GM19240 (cell line): ENCODE data around the gene HECTD3.
"Not testable (repeated sequence)": the region's sequence is repeated elsewhere in the genome, so short reads cannot be mapped to it uniquely, and the experiment has no call there.

Experiments used
- DNase-seq: peaks from one replicate; pipeline ENCODE4 v3.0.0; 2011; ENCODE audit warnings: low spot score; ENCODE audit not compliant: insufficient read length

HECTD3 gene

DNA sequence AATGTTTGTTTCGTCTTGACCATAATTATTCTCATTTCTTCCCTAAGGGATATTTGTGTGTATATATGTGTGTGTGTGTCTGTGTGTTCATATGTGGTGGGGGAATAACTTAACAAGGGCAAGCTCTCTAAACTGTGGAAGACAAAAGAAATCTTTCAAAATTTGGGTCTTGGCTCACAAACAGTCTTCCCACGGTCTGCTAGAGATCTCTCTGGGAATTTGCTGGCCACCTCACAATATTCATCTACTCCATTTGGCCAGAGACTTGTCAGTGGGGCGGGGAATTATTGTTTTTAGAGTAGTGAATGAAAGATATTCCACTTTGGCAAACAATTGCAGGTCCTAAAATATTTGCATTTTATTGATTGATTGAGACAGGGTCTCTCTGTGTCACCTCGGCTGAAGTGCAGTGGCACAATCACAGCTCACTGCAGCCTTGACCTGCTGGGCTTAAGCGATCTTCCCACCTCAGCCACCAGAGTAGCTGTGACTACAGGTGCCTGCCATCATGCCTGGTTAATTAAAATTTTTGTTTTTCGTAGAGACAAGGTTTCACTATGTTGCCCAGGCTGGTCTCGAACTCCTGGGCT, 16.7 kb downstream of the HECTD3 start:
- no peak for DNase-seq

DNA sequence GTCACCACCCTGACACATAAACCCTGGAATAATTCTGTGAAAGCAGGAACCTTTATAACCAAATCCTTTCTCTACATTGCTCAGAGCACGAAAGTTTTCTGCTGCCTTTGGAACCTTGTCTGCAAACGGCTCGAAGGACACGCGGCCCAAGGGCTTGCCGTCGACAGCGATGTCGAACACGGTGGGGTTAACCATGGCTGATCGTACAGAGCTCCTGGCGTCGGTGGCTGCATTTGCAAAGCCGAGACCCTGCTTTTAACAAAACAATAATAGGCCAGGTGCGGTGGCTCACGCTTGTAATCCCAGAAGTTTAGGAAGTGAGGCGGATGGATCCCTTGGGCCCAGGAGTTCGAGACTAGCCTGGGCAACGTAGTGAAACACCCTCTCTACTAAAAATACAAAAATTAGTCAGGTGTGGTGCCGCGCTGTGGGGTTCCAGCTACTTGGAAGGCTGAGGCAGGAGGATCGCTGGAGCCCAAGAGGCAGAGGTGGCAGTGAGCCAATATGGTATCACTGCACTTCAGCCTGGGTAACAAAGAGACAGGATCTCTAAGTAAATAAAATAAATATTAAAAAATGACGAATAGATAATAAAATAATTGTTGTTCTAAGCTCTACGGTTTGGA, 22.5 kb downstream of the HECTD3 start:
- no peak for DNase-seq

DNA sequence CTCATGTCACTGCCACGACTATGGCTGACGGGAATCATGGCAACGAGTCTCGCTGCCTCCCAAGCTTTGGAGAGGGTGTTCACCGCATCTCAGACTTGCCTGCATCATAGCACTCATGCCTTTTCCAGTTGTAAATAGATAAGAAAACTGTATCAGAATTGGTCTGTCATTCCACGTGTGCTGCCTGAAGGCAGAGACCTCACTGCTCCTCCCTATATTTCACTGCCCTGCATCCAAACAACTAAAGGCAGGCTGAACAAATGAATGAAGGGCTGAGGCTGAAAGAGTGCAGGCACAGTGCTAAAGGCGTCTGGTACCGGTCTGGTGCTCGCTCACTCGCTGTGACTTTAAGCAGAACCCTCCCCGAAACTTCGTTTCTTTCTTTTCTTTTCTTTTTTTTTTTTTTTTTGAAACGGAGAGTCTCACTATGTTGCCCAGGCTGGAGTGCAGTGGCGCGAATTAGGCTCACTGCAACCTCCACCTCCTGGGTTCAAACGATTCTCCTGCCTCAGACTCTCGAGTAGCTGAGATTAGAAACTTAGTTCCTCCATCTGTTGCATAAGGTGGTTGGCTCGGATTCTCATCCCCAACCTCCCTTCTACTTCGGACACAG, 25.3 kb downstream of the HECTD3 start:
- DNase-seq, result no peak

DNA sequence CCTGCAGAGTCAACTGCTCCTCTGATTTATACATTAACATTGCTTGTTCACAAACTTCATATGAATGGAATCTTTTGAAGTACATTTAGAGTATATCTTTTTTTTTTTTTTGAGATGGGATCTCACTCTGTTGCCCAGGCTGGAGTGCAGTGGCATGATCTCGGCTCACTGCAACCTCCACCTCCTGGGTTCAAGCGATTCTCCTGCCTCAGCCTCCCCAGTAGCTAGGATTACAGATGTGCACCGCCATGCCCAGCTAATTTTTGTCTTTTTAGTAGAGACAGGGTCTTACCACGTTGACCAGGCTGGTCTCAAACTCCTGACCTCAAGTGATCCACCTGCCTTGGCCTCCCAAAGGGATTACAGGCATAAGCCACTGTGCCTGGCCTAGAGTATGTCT, 33.8 kb downstream of the HECTD3 start:
- DNase-seq, result not testable (repeated sequence)

DNA sequence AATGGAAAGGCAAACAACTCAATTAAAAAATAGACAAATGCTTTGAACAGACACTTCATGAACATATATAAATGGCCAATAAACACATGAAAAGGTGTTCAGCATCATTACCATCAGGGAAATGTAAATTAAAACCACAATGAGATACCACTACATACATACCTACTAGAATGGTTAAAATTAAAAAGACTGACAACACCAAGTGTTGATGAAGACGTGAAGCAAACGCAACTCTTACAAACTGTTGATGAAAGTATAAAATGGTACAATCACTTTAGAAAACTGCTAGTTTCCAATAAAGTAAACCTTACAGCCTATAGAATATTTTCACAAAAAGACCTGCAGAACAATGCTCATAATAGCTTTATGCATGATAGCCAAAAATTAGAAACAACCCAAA, 34.9 kb downstream of the HECTD3 start:
- no peak for DNase-seq

DNA sequence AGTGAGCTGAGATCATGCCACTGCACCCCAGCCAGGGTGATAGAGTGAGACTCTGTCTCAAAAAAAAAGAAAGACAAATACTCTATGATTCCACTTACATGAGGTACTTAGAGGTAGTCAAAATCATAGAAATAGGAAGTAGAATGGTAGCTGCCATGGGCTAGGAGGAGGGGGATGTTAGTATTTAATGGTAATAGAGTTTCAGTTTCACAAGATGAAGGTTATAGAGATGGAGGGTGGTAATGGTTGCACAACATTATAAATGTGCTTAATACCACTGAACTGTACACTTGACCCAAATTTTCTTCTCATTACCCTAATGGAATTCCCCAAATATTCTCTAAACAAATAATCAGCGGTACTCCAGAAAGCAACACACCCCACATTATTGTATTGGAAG, 37.5 kb downstream of the HECTD3 start:
- no peak for DNase-seq

DNA sequence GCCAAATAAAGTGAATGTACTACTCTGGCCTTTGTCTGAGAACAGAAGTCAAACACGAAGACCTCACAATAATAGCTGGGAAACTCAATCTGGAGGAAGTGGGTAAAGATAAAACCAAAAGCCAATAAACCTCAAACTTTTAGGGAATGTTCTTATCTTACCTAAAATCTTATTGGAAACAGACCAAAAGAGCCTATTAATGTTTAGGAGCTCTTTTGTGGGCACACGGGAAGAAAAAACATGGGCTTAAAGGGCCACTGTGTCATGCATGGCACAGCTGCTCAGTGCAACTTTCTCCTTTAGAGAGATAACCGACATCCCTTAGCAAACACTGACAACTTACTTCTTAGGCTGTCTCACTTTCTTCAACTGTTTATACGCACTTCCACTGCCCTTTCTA, 40.8 kb downstream of the HECTD3 start:
- DNase-seq, result no peak

DNA sequence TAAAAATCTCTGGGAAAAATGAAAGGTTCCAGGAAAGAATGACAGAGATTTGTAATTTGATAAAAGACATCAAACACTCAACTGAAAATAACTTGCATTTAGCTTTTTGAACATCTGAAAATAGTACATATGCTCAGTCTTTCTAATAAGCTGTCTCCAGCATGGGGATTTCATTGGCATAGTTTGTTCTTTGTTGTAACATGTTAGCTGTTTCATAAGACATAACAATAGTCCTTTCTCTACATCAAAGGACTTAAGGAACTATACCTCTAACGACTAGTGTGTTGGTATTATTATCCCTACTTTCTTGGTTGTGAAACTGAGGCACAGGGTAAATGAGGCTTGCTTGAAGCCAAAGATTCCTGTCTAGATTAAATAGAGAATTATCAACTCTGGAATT, 46.7 kb downstream of the HECTD3 start:
- DNase-seq, result no peak

DNA sequence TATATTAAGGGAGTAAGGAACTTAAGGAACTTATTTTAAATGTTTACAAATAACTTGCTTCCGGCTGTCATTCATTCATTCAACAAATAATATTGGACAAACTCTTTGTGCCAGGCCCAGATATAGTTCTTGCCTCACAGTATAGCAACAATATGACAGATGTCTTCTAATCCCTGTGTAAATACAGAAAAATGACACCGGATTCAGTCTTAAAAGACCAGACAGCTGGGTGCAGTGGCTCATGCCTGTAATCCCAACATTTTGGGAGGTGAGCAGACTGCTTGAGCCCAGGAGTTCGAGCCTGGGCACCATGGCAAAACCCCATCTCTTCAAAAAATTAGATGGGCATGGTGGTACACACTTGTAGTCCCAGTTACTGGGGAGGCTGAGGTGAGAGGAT, 48.4 kb downstream of the HECTD3 start:
- no peak for DNase-seq

DNA sequence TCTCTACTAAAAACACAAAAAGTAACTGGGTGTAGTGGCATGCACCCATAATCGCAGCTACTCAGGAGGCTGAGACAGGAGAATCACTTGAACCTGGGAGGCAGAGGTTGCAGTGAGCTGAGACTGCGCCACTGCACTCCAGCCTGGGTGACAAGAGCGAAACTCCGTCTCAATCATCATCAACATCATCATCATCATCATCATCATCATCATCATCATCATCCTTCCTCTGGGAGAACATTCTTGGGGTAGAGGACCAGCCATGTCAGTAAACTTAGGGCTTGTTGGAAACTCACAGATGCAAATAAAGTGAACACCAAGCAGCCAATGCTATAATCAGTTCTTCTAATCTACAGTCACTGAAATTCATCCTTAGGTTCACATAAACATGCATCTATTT, 49.1 kb downstream of the HECTD3 start:
- not testable (repeated sequence) for DNase-seq

DNA sequence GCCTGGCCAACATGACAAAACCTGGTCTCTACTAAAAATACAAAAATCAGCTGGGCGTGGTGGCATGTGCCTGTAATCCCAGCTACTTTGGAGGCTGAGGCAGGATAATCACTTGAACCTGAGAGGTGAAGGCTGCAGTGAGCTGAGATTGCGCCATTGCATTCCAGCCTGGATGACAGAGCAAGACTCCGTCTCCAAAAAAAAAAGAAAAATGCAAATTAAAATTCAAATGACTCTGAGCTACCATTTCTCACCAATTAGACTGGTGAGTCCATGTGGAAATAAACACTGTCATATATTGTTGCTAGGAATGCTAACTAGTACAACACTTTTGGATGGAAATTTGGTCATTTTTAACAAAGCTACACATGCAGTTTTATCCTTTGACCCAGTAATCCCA, 53.6 kb downstream of the HECTD3 start:
- DNase-seq, result not testable (repeated sequence)

DNA sequence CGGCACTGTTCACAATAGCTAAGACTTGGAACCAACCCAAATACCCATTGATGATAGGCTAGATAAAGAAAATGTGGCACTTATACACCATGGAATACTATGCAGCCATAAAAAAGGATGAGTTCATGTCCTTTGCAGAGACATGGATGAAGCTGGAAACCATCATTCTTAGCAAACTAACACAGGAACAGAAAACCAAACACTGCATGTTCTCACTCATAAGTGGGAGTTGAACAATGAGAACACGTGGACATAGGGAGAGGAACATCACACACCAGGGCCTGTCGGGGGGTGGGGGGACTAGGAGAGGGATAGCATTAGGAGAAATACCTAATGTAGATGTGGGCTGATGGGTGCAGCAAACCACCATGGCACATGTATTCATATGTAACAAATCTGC, 55.0 kb downstream of the HECTD3 start:
- DNase-seq, result not testable (repeated sequence)
